ENCODE measurements around the gene RFESD.

DNA sequence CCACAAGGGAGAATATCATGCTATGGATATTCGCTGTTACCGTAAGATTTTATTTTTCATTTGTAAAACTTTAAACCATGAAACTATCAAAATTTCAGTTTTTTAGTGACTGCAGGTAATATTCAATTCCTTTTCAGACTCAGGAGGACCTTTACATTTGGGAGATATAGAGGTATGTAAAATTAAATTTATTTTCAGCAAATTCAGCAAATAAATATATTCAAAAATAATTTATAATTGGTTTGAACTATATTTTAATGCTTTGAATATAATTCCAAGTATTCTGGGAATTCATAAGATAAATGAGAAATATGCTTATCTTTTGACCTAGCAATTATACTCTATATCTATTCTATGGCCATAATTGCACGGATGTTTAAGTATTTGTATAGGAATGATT is 7.6 kb downstream of the RFESD start:
- TF ChIP-seq, protein P1, sequence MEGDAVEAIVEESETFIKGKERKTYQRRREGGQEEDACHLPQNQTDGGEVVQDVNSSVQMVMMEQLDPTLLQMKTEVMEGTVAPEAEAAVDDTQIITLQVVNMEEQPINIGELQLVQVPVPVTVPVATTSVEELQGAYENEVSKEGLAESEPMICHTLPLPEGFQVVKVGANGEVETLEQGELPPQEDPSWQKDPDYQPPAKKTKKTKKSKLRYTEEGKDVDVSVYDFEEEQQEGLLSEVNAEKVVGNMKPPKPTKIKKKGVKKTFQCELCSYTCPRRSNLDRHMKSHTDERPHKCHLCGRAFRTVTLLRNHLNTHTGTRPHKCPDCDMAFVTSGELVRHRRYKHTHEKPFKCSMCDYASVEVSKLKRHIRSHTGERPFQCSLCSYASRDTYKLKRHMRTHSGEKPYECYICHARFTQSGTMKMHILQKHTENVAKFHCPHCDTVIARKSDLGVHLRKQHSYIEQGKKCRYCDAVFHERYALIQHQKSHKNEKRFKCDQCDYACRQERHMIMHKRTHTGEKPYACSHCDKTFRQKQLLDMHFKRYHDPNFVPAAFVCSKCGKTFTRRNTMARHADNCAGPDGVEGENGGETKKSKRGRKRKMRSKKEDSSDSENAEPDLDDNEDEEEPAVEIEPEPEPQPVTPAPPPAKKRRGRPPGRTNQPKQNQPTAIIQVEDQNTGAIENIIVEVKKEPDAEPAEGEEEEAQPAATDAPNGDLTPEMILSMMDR (IDR thresholded peaks at IDR 0.05) = no peak
- no peak for TF ChIP-seq POLR2AphosphoS5 (IDR thresholded peaks at IDR 0.05)
- no peak for TF ChIP-seq POLR2A (IDR thresholded peaks at IDR 0.05)
- no peak for TF ChIP-seq EP300 (IDR thresholded peaks at IDR 0.05)

Data from stomach (tissue), 4 donors.